ENCODE data around the gene EFNA5.

- TF ChIP-seq POLR2A (IDR thresholded peaks at IDR 0.05; ENCODE audit: low read depth, low read length) (no peak), POLR2AphosphoS5 (IDR thresholded peaks at IDR 0.05; ENCODE audit: low read depth, low read length) (no peak), TAF1 (IDR thresholded peaks at IDR 0.05; ENCODE audit: low read depth, low read length) (no peak), POU2F2 (IDR thresholded peaks at IDR 0.05; ENCODE audit: low read depth, low read length) (no peak)
Observed at GRCh38 chr5:107496466-107496865, 174.3 kb downstream of the EFNA5 start.
